ENCODE data around the gene GPD1.

DNA sequence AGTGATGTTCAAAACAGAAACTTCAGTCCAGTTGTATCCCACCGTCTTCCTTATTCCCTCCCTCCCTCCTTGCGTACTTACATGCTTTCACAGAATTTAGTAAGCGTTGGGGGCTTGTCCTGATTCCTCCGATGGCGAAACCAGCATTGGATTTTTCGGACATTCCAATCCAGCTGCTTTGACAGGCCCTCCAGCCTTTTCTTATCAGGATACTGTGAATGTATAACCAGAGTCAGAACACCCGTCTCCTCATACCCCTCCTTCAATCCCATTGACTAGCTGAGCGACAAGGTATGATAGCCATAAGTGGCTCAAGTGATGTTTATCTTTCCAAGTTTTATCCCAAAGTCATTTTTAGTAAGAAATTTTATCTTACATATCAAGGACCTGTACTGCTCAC lies 39.2 kb downstream of the GPD1 start:
- TF ChIP-seq, protein P1, sequence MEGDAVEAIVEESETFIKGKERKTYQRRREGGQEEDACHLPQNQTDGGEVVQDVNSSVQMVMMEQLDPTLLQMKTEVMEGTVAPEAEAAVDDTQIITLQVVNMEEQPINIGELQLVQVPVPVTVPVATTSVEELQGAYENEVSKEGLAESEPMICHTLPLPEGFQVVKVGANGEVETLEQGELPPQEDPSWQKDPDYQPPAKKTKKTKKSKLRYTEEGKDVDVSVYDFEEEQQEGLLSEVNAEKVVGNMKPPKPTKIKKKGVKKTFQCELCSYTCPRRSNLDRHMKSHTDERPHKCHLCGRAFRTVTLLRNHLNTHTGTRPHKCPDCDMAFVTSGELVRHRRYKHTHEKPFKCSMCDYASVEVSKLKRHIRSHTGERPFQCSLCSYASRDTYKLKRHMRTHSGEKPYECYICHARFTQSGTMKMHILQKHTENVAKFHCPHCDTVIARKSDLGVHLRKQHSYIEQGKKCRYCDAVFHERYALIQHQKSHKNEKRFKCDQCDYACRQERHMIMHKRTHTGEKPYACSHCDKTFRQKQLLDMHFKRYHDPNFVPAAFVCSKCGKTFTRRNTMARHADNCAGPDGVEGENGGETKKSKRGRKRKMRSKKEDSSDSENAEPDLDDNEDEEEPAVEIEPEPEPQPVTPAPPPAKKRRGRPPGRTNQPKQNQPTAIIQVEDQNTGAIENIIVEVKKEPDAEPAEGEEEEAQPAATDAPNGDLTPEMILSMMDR (IDR thresholded peaks at IDR 0.05) = no peak
- TF ChIP-seq EP300 (IDR thresholded peaks at IDR 0.05) = no peak
- no peak for TF ChIP-seq POLR2A (IDR thresholded peaks at IDR 0.05)
